MG63 (cell line): ENCODE measurements around the gene FTCDNL1. TPM values are rescaled to one million over a fixed set of nuclear protein-coding genes. Genes with fewer than 3 reads are reported as not detected.

Source experiments
- DNase-seq: peaks from one replicate; pipeline ENCODE4 v3.0.0-alpha.2; 2020
- H3K27me3 ChIP-seq: fragments of 250-450 bp; sonication (Bioruptor Pico); 2 replicates; pipeline ENCODE4 v1.5.1; 2020; ENCODE audit warnings: mild to moderate bottlenecking, moderate library complexity
- H3K36me3 ChIP-seq: fragments of 250-450 bp; sonication (Bioruptor Pico); 2 replicates; pipeline ENCODE4 v1.5.1; 2020; ENCODE audit warnings: mild to moderate bottlenecking, moderate library complexity
- H3K4me3 ChIP-seq: fragments of 250-450 bp; sonication (Bioruptor Pico); 2 replicates; pipeline ENCODE4 v1.5.1; 2020; ENCODE audit warnings: mild to moderate bottlenecking, moderate library complexity
- H3K9me3 ChIP-seq: fragments of 250-450 bp; sonication (Bioruptor Pico); 2 replicates; pipeline ENCODE4 v1.5.1; 2020; ENCODE audit warnings: mild to moderate bottlenecking, moderate library complexity
- total RNA-seq: library from RNA; depleted of rRNA; stranded (reverse); fragments of >200 nt; shearing (Covaris generic); gene quantifications from 2 replicates; pipeline ENCODE4 v1.2.3, GENCODE V29; 2014; ENCODE audit warnings: low replicate concordance

Gene FTCDNL1
- total RNA-seq, 1 experiment from 2014 or later, result 1.8 TPM

DNA sequence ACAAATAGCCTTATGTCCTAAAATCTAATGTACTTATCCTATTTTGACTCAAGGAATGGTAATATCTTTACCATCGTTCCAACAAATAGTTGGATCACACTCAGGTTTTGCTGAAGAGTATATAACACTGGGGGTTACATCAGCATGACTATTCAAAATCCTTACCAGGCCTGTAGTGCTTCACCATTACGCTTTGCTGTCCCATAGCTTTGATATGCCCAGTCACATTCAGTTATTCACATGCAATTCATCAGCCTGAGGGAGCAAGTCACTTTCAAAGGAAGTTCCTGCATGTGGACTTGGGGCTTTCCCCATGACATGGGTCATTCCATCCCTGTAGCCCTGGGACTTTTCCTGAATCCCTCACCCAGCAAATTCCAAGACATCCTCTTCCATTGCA, 39.6 kb downstream of the FTCDNL1 start:
- Histone ChIP-seq H3K9me3 (no peaks in the 10 kb centered on the region), H3K36me3 (no peaks in the 10 kb centered on the region), H3K27me3 (no peaks in the 10 kb centered on the region), H3K4me3 (no peak overlapping the region)
- DNase-seq, result no peak

DNA sequence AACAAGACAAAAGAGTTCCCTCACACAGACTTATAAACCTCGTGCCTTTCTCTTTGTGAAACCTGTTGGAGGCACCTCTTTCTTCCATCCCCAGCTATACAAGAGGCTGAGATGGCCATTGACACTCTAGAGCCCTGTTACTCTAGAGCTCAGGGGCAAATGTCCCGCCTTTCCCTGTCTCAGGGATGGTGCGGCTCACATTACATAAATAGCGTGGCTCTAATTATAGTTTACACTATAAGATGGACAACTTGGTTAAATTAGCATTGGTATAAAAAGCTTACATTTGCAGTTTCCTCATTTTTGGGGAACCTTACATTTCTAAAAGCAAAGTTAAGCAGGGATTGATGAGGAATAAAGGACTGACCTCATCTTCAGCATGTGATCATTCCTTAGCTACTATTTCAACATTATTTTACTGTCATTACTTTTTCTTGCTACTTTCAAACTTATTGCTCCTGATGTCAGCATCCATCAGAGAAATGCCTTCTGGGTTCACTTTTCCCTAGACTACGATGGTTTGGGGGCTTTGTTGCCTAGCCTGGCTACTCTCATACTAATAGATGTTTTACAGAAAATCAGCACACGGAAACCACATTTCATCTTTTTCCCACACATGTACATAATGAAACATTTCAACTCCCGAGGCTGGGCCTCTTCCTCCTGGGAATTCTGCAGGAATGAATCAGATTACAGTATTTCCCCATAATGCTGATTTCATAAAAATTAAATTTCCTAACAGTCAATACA, 40.4 kb downstream of the FTCDNL1 start:
- no peaks in the 10 kb centered on the region for H3K9me3 ChIP-seq
- no peaks in the 10 kb centered on the region for H3K36me3 ChIP-seq
- H3K4me3 ChIP-seq, result no peak overlapping the region
- no peaks in the 10 kb centered on the region for H3K27me3 ChIP-seq
- DNase-seq, result no peak

DNA sequence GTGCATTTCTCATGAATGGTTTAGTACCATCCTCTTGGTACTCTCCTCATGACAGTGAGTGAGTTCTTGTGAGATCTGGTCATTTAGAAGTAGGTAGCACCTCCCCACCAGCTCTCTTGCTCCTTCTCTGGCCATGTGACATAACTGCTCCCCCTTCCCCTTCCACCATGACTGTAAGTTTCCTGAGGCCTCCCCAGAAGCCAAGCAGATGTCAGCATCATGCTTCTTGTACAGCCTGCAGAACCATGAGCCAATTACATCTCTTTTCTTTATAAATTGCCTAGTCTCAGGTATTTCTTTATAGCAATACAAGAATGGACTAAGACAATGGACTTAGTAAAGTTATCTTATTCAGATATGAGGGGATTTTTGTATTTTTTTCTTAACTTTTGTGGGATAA, 43.0 kb downstream of the FTCDNL1 start:
- H3K4me3 ChIP-seq, result no peak overlapping the region

DNA sequence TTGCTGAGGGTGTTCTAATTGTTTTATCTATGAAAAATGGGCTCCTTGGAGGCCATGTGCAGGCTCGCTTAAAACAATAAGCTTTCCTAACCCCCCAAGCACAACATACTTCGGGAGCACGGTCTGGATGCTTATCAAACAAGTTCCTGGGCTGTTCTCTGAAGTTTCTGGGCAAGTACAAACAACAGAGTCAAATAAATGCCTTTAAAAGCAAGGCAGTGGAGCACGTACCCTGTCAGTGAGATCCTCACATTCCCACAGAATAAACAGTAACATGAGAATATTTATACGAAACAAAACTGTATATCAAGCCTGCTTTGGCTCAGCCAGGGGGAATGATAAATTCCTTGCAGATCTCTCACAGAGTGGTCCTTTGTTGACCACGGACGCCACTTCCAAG, 44.8 kb downstream of the FTCDNL1 start:
- H3K27me3 ChIP-seq, result no peaks in the 10 kb centered on the region
- H3K9me3 ChIP-seq, result no peaks in the 10 kb centered on the region
- DNase-seq, result no peak
- H3K4me3 ChIP-seq, result no peak overlapping the region
- no peaks in the 10 kb centered on the region for H3K36me3 ChIP-seq

More for the DNA sequence above, 43.0 kb downstream of the FTCDNL1 start:
- no peak for DNase-seq
- no peaks in the 10 kb centered on the region for H3K27me3 ChIP-seq
- no peaks in the 10 kb centered on the region for H3K36me3 ChIP-seq
- H3K9me3 ChIP-seq, result no peaks in the 10 kb centered on the region

DNA sequence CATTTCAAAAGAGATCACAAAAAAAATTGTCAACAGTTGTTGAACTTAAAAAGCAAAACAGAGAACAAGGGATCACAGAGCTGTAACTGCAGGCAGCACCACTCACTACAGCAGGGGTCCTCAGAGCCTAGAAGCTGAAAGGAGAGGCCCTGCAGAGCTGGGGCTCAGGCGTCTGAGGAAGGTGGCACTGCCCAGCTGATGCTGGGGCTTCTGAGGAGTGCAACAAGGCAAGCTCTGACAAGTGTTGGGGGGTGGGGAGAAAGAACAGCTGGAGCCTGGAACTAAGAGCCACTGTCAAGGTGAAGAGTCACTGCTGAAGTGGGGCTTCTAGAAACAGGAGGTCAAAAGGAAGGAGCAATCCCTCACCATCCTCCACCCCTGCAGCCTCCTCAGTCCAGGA, 46.2 kb downstream of the FTCDNL1 start:
- Histone ChIP-seq H3K9me3 (no peaks in the 10 kb centered on the region), H3K27me3 (no peaks in the 10 kb centered on the region), H3K4me3 (no peak overlapping the region), H3K36me3 (no peaks in the 10 kb centered on the region)
- no peak for DNase-seq

DNA sequence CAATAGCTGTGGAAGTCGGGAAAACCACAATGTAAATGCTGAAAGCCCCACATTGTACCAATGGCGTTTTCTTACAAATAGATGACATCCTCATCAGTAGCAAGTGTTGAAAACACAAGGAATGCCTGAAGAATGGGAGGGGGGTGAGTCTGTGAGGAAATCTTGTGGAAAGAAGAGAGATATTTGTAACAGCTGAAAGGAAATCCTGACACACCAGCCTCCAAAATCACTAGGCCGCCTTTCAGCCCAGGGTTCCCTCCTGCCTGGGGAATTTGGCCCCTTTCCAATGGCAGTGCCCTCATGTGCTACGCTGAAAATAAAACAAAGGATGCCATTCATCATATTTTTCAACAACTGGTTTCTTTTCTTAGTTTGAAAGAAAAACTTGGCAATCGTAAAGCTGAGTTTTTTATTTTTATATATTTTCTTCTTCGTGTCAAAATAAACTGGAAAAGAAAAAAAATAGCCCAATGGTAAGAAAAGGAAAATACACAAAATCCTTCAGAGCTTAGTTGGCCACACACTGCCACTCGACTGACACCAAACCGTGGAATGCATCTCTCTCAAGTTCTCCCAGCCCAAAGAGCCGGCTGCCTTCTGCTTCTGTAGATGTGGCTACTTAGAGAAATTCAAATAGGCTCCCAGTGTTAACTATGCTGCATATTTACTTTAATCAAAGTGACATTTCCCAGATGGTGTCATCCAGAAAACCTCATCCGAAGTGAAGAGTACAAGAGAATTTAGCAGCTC, 52.0 kb downstream of the FTCDNL1 start:
- no peaks in the 10 kb centered on the region for H3K27me3 ChIP-seq
- no peaks in the 10 kb centered on the region for H3K36me3 ChIP-seq
- no peak for DNase-seq
- no peaks in the 10 kb centered on the region for H3K9me3 ChIP-seq
- no peak overlapping the region for H3K4me3 ChIP-seq

DNA sequence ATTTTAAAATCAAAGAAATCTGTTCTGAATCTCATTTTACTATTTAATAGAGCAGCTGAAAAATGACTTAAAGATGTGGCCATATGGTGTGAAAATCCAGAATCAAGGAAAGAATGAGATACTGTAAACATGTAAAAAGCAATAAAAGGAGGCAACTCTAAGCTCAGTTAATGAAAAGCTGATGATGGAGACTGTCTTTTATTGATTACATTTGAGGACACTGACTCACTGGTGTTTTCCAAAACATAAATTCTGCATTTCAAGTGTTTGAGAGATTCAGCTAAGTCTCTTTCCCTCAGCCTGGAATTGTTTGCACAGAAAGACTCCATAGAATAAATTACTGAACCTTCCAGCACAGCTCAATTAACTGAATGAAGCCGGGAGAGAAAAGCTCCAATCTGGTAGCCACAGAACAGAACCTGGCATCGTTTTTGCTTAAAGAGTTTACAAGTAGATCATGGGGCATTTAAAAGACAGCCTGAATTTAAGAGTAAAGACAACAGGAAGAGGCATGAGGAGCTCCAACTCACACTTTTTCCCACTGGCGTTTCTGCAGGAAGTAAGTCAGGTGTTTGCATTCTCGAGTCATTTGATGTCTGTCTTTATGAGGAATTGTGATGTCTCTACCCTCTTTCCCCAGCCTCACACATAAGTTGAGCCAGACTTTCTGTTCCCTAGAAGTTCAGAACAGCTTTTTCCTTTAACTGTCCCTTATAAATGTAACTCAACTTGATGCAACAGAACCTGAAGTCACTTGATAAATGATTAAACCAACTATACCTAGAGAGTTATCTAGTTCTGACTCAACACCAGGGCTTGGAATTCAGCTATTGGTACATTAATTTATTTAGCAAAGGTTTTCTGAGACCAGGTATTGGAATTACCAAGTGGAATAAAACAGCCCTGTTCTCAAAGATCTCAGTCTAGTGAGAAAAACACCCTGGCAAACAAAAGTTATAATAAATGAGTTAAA, 53.3 kb downstream of the FTCDNL1 start:
- no peak for DNase-seq
- no peaks in the 10 kb centered on the region for H3K36me3 ChIP-seq
- H3K9me3 ChIP-seq, result no peaks in the 10 kb centered on the region

DNA sequence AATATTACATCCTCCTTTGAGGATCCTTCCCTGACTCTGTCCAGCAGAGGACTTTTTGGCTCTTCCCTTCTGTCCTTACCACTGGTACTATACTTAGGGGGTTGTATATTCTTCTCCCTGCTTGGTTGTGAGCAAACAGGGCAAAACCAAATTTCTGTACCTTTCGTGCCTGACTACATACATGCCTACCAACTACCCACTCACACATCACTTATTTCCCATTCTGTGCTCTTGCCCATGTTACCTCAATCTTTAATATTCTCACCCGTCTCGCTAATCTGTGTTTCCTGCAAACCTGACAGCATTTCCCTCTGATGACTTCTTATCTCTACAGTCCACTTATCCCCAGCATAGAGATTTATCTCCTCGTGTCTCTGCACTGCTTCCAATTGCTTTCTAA, 58.6 kb downstream of the FTCDNL1 start:
- Histone ChIP-seq H3K9me3 (no peaks in the 10 kb centered on the region), H3K27me3 (no peaks in the 10 kb centered on the region), H3K36me3 (no peaks in the 10 kb centered on the region), H3K4me3 (no peak overlapping the region)
- no peak for DNase-seq

More for the DNA sequence above, 53.3 kb downstream of the FTCDNL1 start:
- no peak overlapping the region for H3K4me3 ChIP-seq
- H3K27me3 ChIP-seq, result no peaks in the 10 kb centered on the region

DNA sequence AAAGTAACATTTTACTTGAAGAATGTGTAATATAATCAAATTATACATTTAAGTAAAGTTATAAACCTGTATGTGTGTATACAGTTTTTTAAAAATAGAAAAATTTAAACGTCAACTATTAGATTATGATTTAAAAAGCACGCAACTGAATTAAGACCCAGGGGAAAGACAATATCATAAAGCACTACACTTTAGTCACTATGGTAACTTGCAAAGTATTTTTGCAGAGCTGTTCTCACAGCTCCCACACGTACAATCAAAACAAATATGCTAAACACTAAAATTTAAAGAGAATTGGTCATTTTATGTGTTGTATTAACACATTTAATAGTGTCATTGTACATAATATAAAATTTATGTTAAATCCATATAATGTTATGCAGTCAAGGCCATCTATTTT, 59.7 kb downstream of the FTCDNL1 start:
- Histone ChIP-seq H3K36me3 (no peaks in the 10 kb centered on the region), H3K9me3 (no peaks in the 10 kb centered on the region), H3K27me3 (no peaks in the 10 kb centered on the region), H3K4me3 (no peak overlapping the region)
- DNase-seq, result no peak

DNA sequence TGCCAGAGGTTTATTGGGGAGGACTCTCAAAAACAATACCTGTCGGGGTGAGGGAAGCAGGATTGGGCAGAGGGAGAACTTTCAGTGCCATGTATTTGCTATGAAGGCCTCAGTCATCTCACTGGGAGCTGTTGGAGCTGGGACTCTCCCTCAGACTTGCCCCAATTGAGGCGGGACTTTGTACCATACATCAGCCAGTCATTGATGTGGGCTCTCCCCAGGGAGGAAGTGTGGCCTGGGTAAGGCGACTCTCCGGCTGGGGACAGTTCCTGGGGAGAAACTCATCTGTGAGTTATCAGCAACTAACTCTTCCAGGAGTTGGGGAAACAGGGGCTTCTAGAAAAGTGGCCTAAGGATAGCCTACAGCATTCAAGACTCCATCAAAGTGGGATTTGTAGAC, 66.5 kb downstream of the FTCDNL1 start:
- no peaks in the 10 kb centered on the region for H3K9me3 ChIP-seq
- DNase-seq, result no peak
- no peaks in the 10 kb centered on the region for H3K27me3 ChIP-seq
- H3K4me3 ChIP-seq, result no peak overlapping the region
- no peaks in the 10 kb centered on the region for H3K36me3 ChIP-seq

DNA sequence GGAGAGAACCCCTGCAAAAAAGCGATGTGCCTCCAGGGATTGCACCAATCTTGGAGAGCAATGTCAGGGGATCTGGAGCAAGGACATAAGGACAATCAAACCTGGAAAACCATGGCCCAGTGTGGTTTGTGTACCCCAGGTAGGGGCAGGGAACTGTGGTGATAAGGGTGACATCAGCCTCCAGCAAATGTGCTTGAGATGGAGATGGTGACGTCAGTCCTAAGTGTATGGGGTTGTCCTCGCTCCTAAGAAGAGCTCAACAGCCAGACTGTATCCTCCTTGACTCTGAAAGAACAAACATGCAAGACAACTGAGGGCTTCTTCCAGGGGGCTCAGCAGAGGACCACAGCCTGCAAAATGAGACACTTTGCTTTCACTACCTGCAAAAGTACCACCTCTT, 71.4 kb downstream of the FTCDNL1 start:
- Histone ChIP-seq H3K9me3 (no peaks in the 10 kb centered on the region), H3K36me3 (no peaks in the 10 kb centered on the region), H3K27me3 (no peaks in the 10 kb centered on the region), H3K4me3 (no peak overlapping the region)
- no peak for DNase-seq

DNA sequence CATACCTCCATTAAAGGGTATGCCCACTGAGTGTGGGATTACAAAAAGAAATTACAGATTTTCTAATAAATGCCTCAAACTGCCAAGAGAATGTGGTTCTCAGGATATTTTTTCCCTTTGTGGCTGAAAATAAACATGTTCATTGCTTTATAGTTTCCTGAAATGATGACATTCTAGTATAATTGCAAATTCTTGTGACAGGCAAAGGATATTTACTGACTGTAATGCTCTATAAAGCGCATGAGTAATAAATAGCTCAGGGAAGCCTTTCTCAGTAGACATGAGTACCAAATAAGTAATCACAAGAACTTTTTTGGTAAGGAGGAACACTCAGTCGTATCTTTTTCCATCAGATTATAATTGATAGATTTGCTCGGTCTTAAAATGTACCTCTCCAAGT, 72.3 kb downstream of the FTCDNL1 start:
- Histone ChIP-seq H3K27me3 (no peaks in the 10 kb centered on the region), H3K9me3 (no peaks in the 10 kb centered on the region), H3K4me3 (no peak overlapping the region), H3K36me3 (no peaks in the 10 kb centered on the region)
- DNase-seq, result no peak

DNA sequence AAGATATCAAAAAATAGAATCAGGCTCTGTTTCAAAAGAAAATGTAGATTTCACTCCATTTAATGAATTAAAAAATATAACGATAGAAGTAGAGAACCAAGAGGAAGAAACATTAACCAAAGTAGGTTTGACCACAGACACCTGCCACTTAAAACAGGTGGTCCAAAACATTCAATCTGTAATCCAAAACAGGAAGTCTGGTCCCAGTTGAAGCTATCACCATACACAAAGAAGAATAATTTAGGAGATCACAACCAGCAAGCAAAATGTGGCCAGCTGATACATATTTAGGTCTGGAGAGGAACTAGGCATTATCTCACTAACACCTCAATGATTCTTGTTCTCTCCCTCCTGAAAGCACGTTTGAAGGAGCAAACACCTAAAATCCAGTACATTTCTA, 73.1 kb downstream of the FTCDNL1 start:
- no peak for DNase-seq
- no peak overlapping the region for H3K4me3 ChIP-seq
- no peaks in the 10 kb centered on the region for H3K36me3 ChIP-seq
- no peaks in the 10 kb centered on the region for H3K9me3 ChIP-seq
- no peaks in the 10 kb centered on the region for H3K27me3 ChIP-seq

DNA sequence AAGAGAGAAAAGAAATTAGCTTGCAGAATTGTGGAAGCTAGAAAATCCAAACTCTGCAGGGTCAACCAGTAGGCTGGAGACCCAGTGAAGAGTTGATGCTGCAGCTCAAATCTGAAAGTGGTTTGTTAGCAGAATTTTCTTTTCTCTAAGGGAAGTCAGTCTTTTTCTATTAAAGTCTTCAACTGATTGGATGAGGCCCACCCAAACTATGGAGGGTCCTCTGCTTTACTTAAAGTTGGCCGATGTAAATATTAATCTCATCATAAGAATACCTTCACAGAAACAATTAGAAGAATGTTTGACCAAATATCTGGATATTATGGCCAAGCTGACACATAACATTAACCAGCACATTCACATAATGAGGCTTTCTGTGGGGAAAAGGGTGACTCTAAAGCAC, 73.7 kb downstream of the FTCDNL1 start:
- H3K4me3 ChIP-seq, result no peak overlapping the region
- H3K36me3 ChIP-seq, result no peaks in the 10 kb centered on the region
- no peak for DNase-seq
- no peaks in the 10 kb centered on the region for H3K27me3 ChIP-seq
- H3K9me3 ChIP-seq, result no peaks in the 10 kb centered on the region

DNA sequence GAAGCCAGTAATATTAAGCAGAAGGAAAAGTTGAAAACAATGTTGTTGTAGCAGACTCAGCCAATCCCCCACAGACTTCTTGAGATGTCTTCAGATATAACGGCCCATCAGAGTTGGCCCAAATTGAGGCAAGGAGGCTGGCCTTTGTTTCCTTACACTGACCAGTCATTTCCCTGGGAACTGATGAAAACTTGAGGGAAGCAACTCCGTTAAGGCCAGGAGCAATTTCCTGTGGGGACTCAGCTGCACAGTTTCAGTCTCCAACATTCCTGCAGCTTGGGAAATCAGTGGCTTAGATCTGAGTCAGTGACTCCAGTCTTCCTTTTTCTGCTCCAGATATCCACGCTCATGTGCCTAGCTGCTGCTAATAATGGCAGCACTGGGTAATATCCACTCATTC, 75.7 kb downstream of the FTCDNL1 start:
- Histone ChIP-seq H3K27me3 (no peaks in the 10 kb centered on the region; the same call in 1 of the 2 replicates), H3K9me3 (no peaks in the 10 kb centered on the region), H3K4me3 (no peak overlapping the region), H3K36me3 (no peaks in the 10 kb centered on the region)
- no peak for DNase-seq

DNA sequence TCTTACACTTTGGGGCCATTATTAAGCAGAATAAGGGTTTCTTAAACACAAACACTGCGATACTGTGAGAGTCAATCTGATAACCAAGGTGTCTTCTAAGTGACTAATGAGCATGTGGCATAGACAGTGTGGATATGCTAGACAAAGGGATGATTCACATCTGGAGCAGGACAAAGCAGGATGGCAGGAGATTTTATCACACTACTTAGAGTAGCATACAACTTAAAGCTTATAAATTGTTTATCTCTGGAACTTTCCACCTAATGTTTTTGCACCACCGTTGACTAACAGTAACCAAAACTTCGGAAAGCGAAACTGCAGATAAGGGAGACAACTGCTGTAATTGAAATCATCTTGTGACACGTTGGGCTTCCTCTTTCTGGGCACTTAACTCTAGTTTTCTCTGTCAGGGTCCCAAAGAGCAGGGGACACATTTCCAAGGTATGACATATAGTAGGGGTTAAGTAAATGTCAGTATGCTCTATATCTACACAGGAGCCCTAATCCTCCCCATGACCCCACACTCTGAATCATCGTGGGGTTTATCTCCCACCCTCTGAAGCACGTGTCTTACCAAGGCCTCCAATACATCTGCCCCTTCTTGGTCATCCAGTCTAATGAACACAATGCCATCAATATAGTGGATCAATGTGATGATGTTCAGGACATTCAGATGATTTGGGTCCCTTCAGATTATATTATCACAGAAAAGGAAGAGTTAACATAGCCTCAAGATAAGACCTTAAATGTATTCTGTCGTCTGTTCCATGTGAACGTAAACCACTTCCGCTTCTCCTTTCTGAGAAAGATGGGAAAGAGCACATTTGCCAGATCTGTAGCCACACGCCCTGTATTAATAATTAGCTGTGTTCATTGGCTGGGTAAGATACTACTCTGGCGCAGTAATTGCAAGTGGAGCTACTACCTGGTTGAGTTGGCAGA, 78.7 kb downstream of the FTCDNL1 start:
- no peaks in the 10 kb centered on the region; the same call in 1 of the 2 replicates for H3K27me3 ChIP-seq
- DNase-seq, result no peak
- H3K4me3 ChIP-seq, result no peak overlapping the region
- no peaks in the 10 kb centered on the region for H3K36me3 ChIP-seq
- H3K9me3 ChIP-seq, result no peaks in the 10 kb centered on the region
